ENCODE measurements around the gene NUS1. TPM values are rescaled to one million over a fixed set of nuclear protein-coding genes. Genes with fewer than 3 reads are reported as not detected.
"Not testable (repeated sequence)": the region's sequence is repeated elsewhere in the genome, so short reads cannot be mapped to it uniquely, and the experiment has no call there.

Gene NUS1
- total RNA-seq, 4 donors from 2014 or later = 13.1 to 19.0 (median 17.1) TPM

GRCh38 chr6:117676577-117677218 is 1.4 kb downstream of the NUS1 start:
- no peak overlapping the region for H3K27ac ChIP-seq
- no peaks in the 10 kb centered on the region for H3K9me3 ChIP-seq
- H3K27me3 ChIP-seq = no peaks in the 10 kb centered on the region
- TF ChIP-seq POLR2A (IDR thresholded peaks at IDR 0.05) (no peak), CTCF (IDR thresholded peaks at IDR 0.05) (no peak)
- DNase-seq = no peak
- no peaks in the 10 kb centered on the region for H3K36me3 ChIP-seq
- H3K4me3 ChIP-seq = peak overlapping the region; percentile 62 to 74 (median 65)
- H3K4me1 ChIP-seq = peaks cover 2 to 29% (median 9%) of the 10 kb centered on the region in 4 donors

GRCh38 chr6:117677553-117678141 is 2.4 kb downstream of the NUS1 start:
- DNase-seq = no peak
- no peak for TF ChIP-seq POLR2A (IDR thresholded peaks at IDR 0.05)
- no peak for TF ChIP-seq CTCF (IDR thresholded peaks at IDR 0.05)
- Histone ChIP-seq H3K4me1 (peaks cover 2 to 32% (median 9%) of the 10 kb centered on the region in 4 donors), H3K36me3 (no peaks in the 10 kb centered on the region), H3K27ac (no peak overlapping the region), H3K4me3 (no peak overlapping the region), H3K27me3 (no peaks in the 10 kb centered on the region), H3K9me3 (no peaks in the 10 kb centered on the region)

- Histone ChIP-seq H3K36me3 (no peaks in the 10 kb centered on the region), H3K27ac (no peak overlapping the region), H3K27me3 (no peaks in the 10 kb centered on the region), H3K9me3 (no peaks in the 10 kb centered on the region), H3K4me1 (peaks cover 2 to 31% (median 7%) of the 10 kb centered on the region in 4 donors), H3K4me3 (no peak overlapping the region)
- DNase-seq = no peak
- TF ChIP-seq CTCF (IDR thresholded peaks at IDR 0.05) (no peak), POLR2A (IDR thresholded peaks at IDR 0.05) (no peak)
Measured at GRCh38 chr6:117681162-117681741, 6.0 kb downstream of the NUS1 start.

GRCh38 chr6:117684749-117685148 is 9.5 kb downstream of the NUS1 start:
- peaks cover 0 to 13% (median 0%) of the 10 kb centered on the region in 4 donors for H3K4me1 ChIP-seq

GRCh38 chr6:117685359-117685758 is 10.1 kb downstream of the NUS1 start:
- Histone ChIP-seq H3K36me3 (no peaks in the 10 kb centered on the region), H3K4me1 (peaks cover 0 to 12% (median 0%) of the 10 kb centered on the region in 4 donors), H3K9me3 (no peaks in the 10 kb centered on the region), H3K27ac (no peak overlapping the region), H3K27me3 (no peaks in the 10 kb centered on the region), H3K4me3 (no peak overlapping the region)
- no peak for DNase-seq
- no peak for TF ChIP-seq POLR2A (IDR thresholded peaks at IDR 0.05)

More at GRCh38 chr6:117684749-117685148, 9.5 kb downstream of the NUS1 start:
- Histone ChIP-seq H3K27ac (no peak overlapping the region), H3K9me3 (no peaks in the 10 kb centered on the region), H3K36me3 (no peaks in the 10 kb centered on the region), H3K4me3 (no peak overlapping the region), H3K27me3 (no peaks in the 10 kb centered on the region)
- no peak for DNase-seq
- TF ChIP-seq POLR2A (IDR thresholded peaks at IDR 0.05) (no peak), CTCF (IDR thresholded peaks at IDR 0.05) (no peak)

- no peak for DNase-seq
Measured at GRCh38 chr6:117687021-117687648, 11.9 kb downstream of the NUS1 start.

GRCh38 chr6:117689584-117689983 is 14.3 kb downstream of the NUS1 start:
- not testable (repeated sequence) for H3K4me1 ChIP-seq, DNase-seq, H3K9me3 ChIP-seq, H3K4me3 ChIP-seq, H3K27me3 ChIP-seq, H3K27ac ChIP-seq, H3K36me3 ChIP-seq

More at GRCh38 chr6:117687021-117687648, 11.9 kb downstream of the NUS1 start:
- H3K27me3 ChIP-seq = no peaks in the 10 kb centered on the region
- TF ChIP-seq CTCF (IDR thresholded peaks at IDR 0.05) = no peak
- no peak for TF ChIP-seq POLR2A (IDR thresholded peaks at IDR 0.05)
- H3K9me3 ChIP-seq = no peaks in the 10 kb centered on the region
- no peak overlapping the region for H3K4me3 ChIP-seq
- H3K27ac ChIP-seq = no peak overlapping the region
- H3K4me1 ChIP-seq = no peaks in the 10 kb centered on the region
- H3K36me3 ChIP-seq = no peaks in the 10 kb centered on the region

All from Peyer's patch (tissue), 4 donors.